Smooth muscle cell (in vitro differentiated cells): ENCODE data around the gene AMH. TPM values are rescaled to one million over a fixed set of nuclear protein-coding genes. Genes with fewer than 3 reads are reported as not detected.

Experiments
- DNase-seq: peaks from one replicate; lab custom pipeline; 2025; ENCODE audit not compliant: unreplicated experiment; lab: John Stamatoyannopoulos, UW
- H2AFZ ChIP-seq: fragments of 200-600 bp; sonication (generic); 2 replicates; pipeline ENCODE4 v1.6.0; 2016; ENCODE audit warnings: antibody characterized with exemption, low read depth, mild to moderate bottlenecking
- H3F3A ChIP-seq: fragments of 200-600 bp; sonication (generic); 2 replicates; pipeline ENCODE4 v1.6.0; 2017; ENCODE audit warnings: antibody characterized with exemption, low read depth
- H3K27ac ChIP-seq: fragments of 200-600 bp; sonication (generic); 2 replicates; pipeline ENCODE4 v1.5.1; 2016; ENCODE audit warnings: low read depth, mild to moderate bottlenecking
- H3K27me3 ChIP-seq: fragments of 200-600 bp; sonication (generic); 2 replicates; pipeline ENCODE4 v1.6.1; 2016; ENCODE audit warnings: low read depth, mild to moderate bottlenecking
- H3K36me3 ChIP-seq: fragments of 200-600 bp; sonication (generic); 2 replicates; pipeline ENCODE4 v1.5.1; 2016; ENCODE audit warnings: low read depth
- H3K4me1 ChIP-seq: fragments of 200-600 bp; sonication (generic); 2 replicates; pipeline ENCODE4 v1.5.1; 2016; ENCODE audit warnings: low read depth
- H3K4me2 ChIP-seq: fragments of 200-600 bp; sonication (generic); 2 replicates; pipeline ENCODE4 v1.6.0; 2016; ENCODE audit warnings: mild to moderate bottlenecking
- H3K4me3 ChIP-seq: fragments of 200-600 bp; sonication (generic); 2 replicates; pipeline ENCODE4 v1.5.1; 2016; ENCODE audit warnings: mild to moderate bottlenecking
- H3K79me2 ChIP-seq: fragments of 200-600 bp; sonication (generic); 2 replicates; pipeline ENCODE4 v1.6.0; 2016; ENCODE audit warnings: low read depth, mild to moderate bottlenecking
- H3K9ac ChIP-seq: fragments of 200-600 bp; sonication (generic); 2 replicates; pipeline ENCODE4 v1.6.0; 2016; ENCODE audit warnings: low read depth
- H3K9me3 ChIP-seq: fragments of 200-600 bp; sonication (generic); replicated peaks from 2 replicates; pipeline ENCODE4 v1.5.1; 2016; ENCODE audit warnings: low read depth
- H4K20me1 ChIP-seq: fragments of 200-600 bp; sonication (generic); 2 replicates; pipeline ENCODE4 v1.6.0; 2016; ENCODE audit warnings: low read depth
- CTCF ChIP-seq: fragments of 200-600 bp; sonication (generic); IDR thresholded peaks from 2 replicates; pipeline ENCODE4 v1.5.1; 2017; ENCODE audit warnings: borderline replicate concordance, mild to moderate bottlenecking, antibody characterized with exemption; ENCODE audit not compliant: insufficient read depth, poor library complexity, severe bottlenecking
- WGBS: methylation state at CpG from one replicate; pipeline ENCODE4 v1.1.7; 2016; ENCODE audit warnings: low lambda C conversion rate; 5-methylcytosine and 5-hydroxymethylcytosine counted together
- polyA plus RNA-seq: library from polyadenylated mRNA; unstranded; fragments of >200 nt; fragmentation: Nextera tagmentation; extraction: Ambion mirVana; gene quantifications from 2 replicates; pipeline ENCODE4 v1.2.1, GENCODE V29; 2016
- total RNA-seq: library from RNA; depleted of rRNA; stranded (reverse); fragments of >200 nt; gene quantifications from 2 replicates; pipeline ENCODE4 v1.2.3, GENCODE V29; 2014

The AMH gene
- total and polyA plus RNA-seq, 2 experiments from 2014 or later: 2.9 to 12.6 TPM

- no peak for DNase-seq
- peak overlapping the region; percentile 73 for H3K4me2 ChIP-seq
- no peak overlapping the region for H3K9ac ChIP-seq
- no peak overlapping the region for H3K27ac ChIP-seq
- H3K4me3 ChIP-seq: peak overlapping the region; percentile 13
- peaks cover 7% of the 10 kb centered on the region for H3K4me1 ChIP-seq
- peaks cover 22% of the 10 kb centered on the region for H3K27me3 ChIP-seq
- no peaks in the 10 kb centered on the region for H3K79me2 ChIP-seq
- peaks cover 23% of the 10 kb centered on the region for H4K20me1 ChIP-seq
- no peak for TF ChIP-seq CTCF
- H2AFZ ChIP-seq: no peak overlapping the region
- H3K9me3 ChIP-seq: no peaks in the 10 kb centered on the region
- H3F3A ChIP-seq: no peaks in the 10 kb centered on the region
- 6% methylated on average over 55 of the region's 77 CpGs for WGBS
- no peaks in the 10 kb centered on the region for H3K36me3 ChIP-seq
These were observed 4.3 kb downstream of the AMH start for GRCh38 chr19:2253106-2254063.

DNA sequence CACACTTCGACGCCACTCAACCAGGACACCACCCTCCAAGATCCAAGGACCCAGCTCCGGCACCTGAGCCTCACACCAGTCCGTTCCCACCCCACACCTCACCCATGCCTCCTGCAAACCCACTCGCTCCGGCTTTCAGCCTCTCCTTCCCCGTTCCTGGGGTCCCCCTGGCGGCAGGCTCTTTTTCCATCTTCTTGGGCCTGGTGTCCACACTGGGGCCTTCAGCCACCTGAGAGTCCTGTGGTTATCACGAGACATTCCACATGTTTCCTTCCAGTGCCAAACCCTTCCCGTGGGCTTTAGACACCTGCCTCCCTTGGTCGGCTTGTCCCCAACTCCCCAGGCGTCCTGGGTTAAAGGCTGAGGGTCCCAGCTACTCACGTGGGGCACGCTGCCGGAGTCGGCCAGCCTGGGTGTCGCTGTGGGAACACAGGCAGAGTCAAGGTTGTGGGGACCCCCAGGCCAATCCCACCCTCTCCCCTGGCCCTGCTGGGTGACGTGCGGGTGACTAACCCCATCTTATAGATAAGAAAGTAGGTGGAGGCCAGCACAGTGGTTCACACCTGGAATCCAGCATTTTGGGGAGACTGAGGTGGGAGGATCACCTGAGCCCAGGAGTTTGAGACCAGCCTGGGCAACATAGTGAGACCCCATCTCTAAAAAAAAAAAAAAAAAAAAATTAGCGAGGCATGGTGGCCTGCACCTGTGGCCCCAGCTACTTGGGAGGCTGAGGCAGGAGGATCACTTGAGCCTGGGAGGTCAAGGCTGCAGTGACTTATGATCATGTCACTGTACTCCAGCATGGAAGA is 5.1 kb downstream of the AMH start:
- Histone ChIP-seq H3K27ac (no peak overlapping the region), H3F3A (no peaks in the 10 kb centered on the region), H3K9me3 (no peaks in the 10 kb centered on the region), H2AFZ (no peak overlapping the region), H3K4me3 (no peak overlapping the region), H3K4me2 (peak overlapping the region; percentile 73), H4K20me1 (peaks cover 14% of the 10 kb centered on the region), H3K36me3 (no peaks in the 10 kb centered on the region), H3K9ac (no peak overlapping the region), H3K79me2 (no peaks in the 10 kb centered on the region), H3K4me1 (peaks cover 7% of the 10 kb centered on the region), H3K27me3 (peaks cover 22% of the 10 kb centered on the region)
- DNase-seq: no peak
- TF ChIP-seq CTCF: peak; percentile 39
- 58% methylated on average over 20 of the region's 20 CpGs for WGBS

DNA sequence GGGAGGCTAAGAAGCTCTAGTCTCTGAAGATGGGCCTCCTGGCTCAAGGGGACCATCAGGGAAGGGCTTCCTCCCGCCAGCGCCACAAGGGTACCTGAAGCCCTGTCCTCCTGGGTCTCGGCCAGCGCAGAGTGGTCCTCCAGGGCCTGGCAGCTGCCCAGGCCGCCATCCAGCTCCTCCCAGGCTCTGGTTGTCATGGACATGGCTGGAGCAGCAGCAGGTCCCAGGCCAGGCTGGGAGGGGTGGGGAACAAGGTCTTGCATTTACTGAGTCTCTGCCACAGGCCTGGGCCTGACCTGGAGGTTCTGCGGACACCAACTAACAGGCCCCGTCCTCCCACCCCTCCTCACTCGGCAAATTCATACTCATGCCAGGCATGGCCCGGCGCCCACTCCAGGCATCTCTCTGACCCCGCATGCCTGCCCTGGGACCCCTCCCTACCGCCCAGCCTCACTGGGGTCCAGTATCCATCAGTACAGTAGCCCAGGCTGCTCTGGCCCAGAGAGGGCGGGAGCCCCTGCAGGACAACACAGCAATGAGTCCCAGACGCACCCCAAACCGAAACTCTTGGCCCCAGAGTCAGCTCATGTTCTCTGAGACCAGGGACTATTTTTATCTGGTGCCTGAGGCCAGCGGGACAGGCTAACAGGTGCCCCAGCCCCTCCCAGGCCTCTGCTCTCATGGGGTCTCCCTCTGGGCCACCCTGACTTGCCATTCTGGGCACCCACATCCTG is 6.2 kb downstream of the AMH start:
- Histone ChIP-seq H2AFZ (no peak overlapping the region), H3K9me3 (no peaks in the 10 kb centered on the region), H3F3A (no peaks in the 10 kb centered on the region), H3K4me3 (no peak overlapping the region), H3K27ac (no peak overlapping the region), H3K27me3 (peaks cover 22% of the 10 kb centered on the region), H3K4me1 (peaks cover 7% of the 10 kb centered on the region), H3K4me2 (no peak overlapping the region), H3K79me2 (no peaks in the 10 kb centered on the region), H4K20me1 (peaks cover 12% of the 10 kb centered on the region), H3K9ac (no peak overlapping the region), H3K36me3 (no peaks in the 10 kb centered on the region)
- no peak for TF ChIP-seq CTCF
- no peak for DNase-seq
- 95% methylated on average over 16 of the region's 16 CpGs for WGBS
